Brain microvascular endothelial cell (primary cell): ENCODE measurements around the gene CDH4.

ENCODE experiments used
- DNase-seq: peaks from one replicate; pipeline ENCODE4 v3.0.0-alpha.2; 2020
- H3K27ac ChIP-seq: fragments of 250-450 bp; sonication (Bioruptor Pico); 2 replicates; pipeline ENCODE4 v1.5.1; 2020; ENCODE audit warnings: mild to moderate bottlenecking, moderate library complexity
- H3K27me3 ChIP-seq: fragments of 250-450 bp; sonication (Bioruptor Pico); replicated peaks from 2 replicates; pipeline ENCODE4 v1.5.1; 2020; ENCODE audit warnings: mild to moderate bottlenecking
- H3K36me3 ChIP-seq: fragments of 250-450 bp; sonication (Bioruptor Pico); replicated peaks from 2 replicates; pipeline ENCODE4 v1.5.1; 2020; ENCODE audit warnings: mild to moderate bottlenecking
- H3K4me3 ChIP-seq: 2 replicates; pipeline ENCODE4 v1.5.1; 2011; ENCODE audit warnings: low read depth, mild to moderate bottlenecking, control low read depth, low read length, moderate library complexity
- CTCF ChIP-seq: IDR thresholded peaks from 2 replicates; pipeline ENCODE4 v1.5.1; 2011; ENCODE audit warnings: low read depth, mild to moderate bottlenecking, moderate library complexity, low read length, control low read depth, inconsistent platforms; ENCODE audit errors: missing control alignments
- in situ Hi-C: cut with HindIII; loops from 2 replicates; pipeline ENCODE4 v1.10.0; 2017; ENCODE audit warnings: low sequenced_read_pairs, low pct_ligation_motif_present

The CDH4 gene

GRCh38 chr20:61417221-61417941, 165.3 kb downstream of the CDH4 start:
- no peak for DNase-seq
- Histone ChIP-seq H3K4me3 (no peak overlapping the region), H3K36me3 (no peaks in the 10 kb centered on the region), H3K27ac (no peak overlapping the region), H3K27me3 (no peaks in the 10 kb centered on the region)
- no peak for TF ChIP-seq CTCF
- in situ Hi-C loops: no loop called here

- in situ Hi-C loops: no loop called here
- no peaks in the 10 kb centered on the region for H3K36me3 ChIP-seq
- TF ChIP-seq CTCF: no peak
- no peak for DNase-seq
- no peak overlapping the region for H3K27ac ChIP-seq
- no peaks in the 10 kb centered on the region for H3K27me3 ChIP-seq
- no peak overlapping the region for H3K4me3 ChIP-seq
Observed at GRCh38 chr20:61419010-61419409, 166.9 kb downstream of the CDH4 start.

GRCh38 chr20:61419501-61419900, 167.4 kb downstream of the CDH4 start:
- H3K36me3 ChIP-seq: no peaks in the 10 kb centered on the region
- H3K27me3 ChIP-seq: no peaks in the 10 kb centered on the region
- no peak overlapping the region for H3K27ac ChIP-seq
- no peak for TF ChIP-seq CTCF
- no peak overlapping the region for H3K4me3 ChIP-seq
- in situ Hi-C loops: no loop called here
- no peak for DNase-seq

GRCh38 chr20:61420056-61420455, 168.0 kb downstream of the CDH4 start:
- Histone ChIP-seq H3K4me3 (no peak overlapping the region), H3K27me3 (no peaks in the 10 kb centered on the region), H3K36me3 (no peaks in the 10 kb centered on the region), H3K27ac (no peak overlapping the region)
- TF ChIP-seq CTCF: no peak
- no peak for DNase-seq
- in situ Hi-C loops: no loop called here

GRCh38 chr20:61420781-61421180, 168.7 kb downstream of the CDH4 start:
- in situ Hi-C loops: no loop called here
- H3K4me3 ChIP-seq: no peak overlapping the region
- no peak for DNase-seq
- no peaks in the 10 kb centered on the region for H3K36me3 ChIP-seq
- no peak for TF ChIP-seq CTCF
- H3K27me3 ChIP-seq: no peaks in the 10 kb centered on the region
- no peak overlapping the region for H3K27ac ChIP-seq

GRCh38 chr20:61422636-61423425, 170.8 kb downstream of the CDH4 start:
- H3K27me3 ChIP-seq: no peaks in the 10 kb centered on the region
- in situ Hi-C loops: no loop called here
- H3K36me3 ChIP-seq: no peaks in the 10 kb centered on the region
- TF ChIP-seq CTCF: no peak
- H3K27ac ChIP-seq: no peak overlapping the region
- no peak overlapping the region for H3K4me3 ChIP-seq
- DNase-seq: no peak
